ENCODE data around the gene SEC14L1.

DNA sequence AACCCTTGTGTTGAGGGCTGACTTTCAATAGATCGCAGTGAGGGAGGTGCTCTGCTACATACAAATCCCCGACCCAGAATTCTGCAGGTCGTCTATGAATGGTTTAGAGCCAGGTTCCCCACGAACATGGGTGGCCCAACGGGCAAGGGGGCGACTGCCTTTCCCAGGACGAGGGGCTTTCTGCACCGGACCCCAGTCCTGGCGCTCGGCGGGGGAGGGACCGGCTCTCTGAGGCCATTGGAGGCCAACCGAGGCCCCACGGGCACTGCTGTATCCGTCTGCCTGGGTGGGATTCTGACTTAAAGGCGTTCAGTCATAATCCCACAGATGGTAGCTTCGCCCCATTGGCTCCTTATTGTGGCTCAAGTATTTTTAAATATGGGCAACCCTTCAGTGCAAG, 21.2 kb downstream of the SEC14L1 start:
- TF ChIP-seq, protein P1, sequence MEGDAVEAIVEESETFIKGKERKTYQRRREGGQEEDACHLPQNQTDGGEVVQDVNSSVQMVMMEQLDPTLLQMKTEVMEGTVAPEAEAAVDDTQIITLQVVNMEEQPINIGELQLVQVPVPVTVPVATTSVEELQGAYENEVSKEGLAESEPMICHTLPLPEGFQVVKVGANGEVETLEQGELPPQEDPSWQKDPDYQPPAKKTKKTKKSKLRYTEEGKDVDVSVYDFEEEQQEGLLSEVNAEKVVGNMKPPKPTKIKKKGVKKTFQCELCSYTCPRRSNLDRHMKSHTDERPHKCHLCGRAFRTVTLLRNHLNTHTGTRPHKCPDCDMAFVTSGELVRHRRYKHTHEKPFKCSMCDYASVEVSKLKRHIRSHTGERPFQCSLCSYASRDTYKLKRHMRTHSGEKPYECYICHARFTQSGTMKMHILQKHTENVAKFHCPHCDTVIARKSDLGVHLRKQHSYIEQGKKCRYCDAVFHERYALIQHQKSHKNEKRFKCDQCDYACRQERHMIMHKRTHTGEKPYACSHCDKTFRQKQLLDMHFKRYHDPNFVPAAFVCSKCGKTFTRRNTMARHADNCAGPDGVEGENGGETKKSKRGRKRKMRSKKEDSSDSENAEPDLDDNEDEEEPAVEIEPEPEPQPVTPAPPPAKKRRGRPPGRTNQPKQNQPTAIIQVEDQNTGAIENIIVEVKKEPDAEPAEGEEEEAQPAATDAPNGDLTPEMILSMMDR (IDR thresholded peaks at IDR 0.05; ENCODE audit: insufficient read depth, low read depth, low read length): no peak
- no peak for TF ChIP-seq EZH2 (IDR thresholded peaks at IDR 0.05; ENCODE audit: insufficient read depth, low read length)
